Astrocyte (in vitro differentiated cells and primary cell): ENCODE results near the gene HOXB4. TPM values are rescaled to one million over a fixed set of nuclear protein-coding genes. Genes with fewer than 3 reads are reported as not detected.

Experiments used
- DNase-seq: peaks from one replicate; pipeline ENCODE4 v3.0.0-alpha.2; 2010; ENCODE audit warnings: low read depth
- FAIRE-seq: peaks from 2 replicates; lab custom pipeline; 2011; peaks lifted over from hg19 to GRCh38; lab: Jason Lieb, UNC
- H2AFZ ChIP-seq: 2 replicates; pipeline ENCODE4 v1.6.0; 2012; ENCODE audit warnings: low read depth, low read length, inconsistent platforms
- H3K27ac ChIP-seq: 2 replicates; pipeline ENCODE4 v1.5.1; 2011; ENCODE audit warnings: low read depth, low read length, inconsistent platforms
- H3K27me3 ChIP-seq: 2 replicates; pipeline ENCODE4 v1.6.0; 2011; ENCODE audit warnings: low read length, inconsistent platforms; ENCODE audit not compliant: insufficient read depth
- H3K36me3 ChIP-seq: 2 replicates; pipeline ENCODE4 v1.5.1; 2011; ENCODE audit warnings: low read length, inconsistent platforms; ENCODE audit not compliant: insufficient read depth
- H3K4me1 ChIP-seq: 2 replicates; pipeline ENCODE4 v1.5.1; 2011; ENCODE audit warnings: low read length, inconsistent platforms; ENCODE audit not compliant: insufficient read depth
- H3K4me2 ChIP-seq: 2 replicates; pipeline ENCODE4 v1.6.0; 2012; ENCODE audit warnings: low read length, inconsistent platforms
- H3K4me3 ChIP-seq: 2 replicates; pipeline ENCODE4 v1.5.1; 2011; ENCODE audit warnings: low read depth, mild to moderate bottlenecking, low read length, inconsistent platforms; ENCODE audit not compliant: insufficient read depth
- H3K79me2 ChIP-seq: 2 replicates; pipeline ENCODE4 v1.6.0; 2012; ENCODE audit warnings: mild to moderate bottlenecking, low read length, inconsistent platforms; ENCODE audit not compliant: insufficient read depth
- H3K9ac ChIP-seq: 2 replicates; pipeline ENCODE4 v1.6.0; 2012; ENCODE audit warnings: mild to moderate bottlenecking, low read length, inconsistent platforms
- H3K9me3 ChIP-seq: 2 replicates; pipeline ENCODE4 v1.5.1; 2012; ENCODE audit warnings: low read depth, mild to moderate bottlenecking, low read length, inconsistent platforms; ENCODE audit not compliant: insufficient read depth
- H4K20me1 ChIP-seq: 2 replicates; pipeline ENCODE4 v1.6.0; 2012; ENCODE audit warnings: low read length, inconsistent platforms; ENCODE audit not compliant: insufficient read depth
- H3K27ac Mint-ChIP-seq: one replicate; pipeline ENCODE4 v1.8.0; 2021; ENCODE audit warnings: mild to moderate bottlenecking, mixed read lengths; ENCODE audit not compliant: unreplicated experiment
- H3K27me3 Mint-ChIP-seq: one replicate; pipeline ENCODE4 v1.8.0; 2021; ENCODE audit warnings: low read depth, mixed read lengths; ENCODE audit not compliant: unreplicated experiment
- H3K36me3 Mint-ChIP-seq: one replicate; pipeline ENCODE4 v1.8.0; 2021; ENCODE audit warnings: low read depth, mixed read lengths; ENCODE audit not compliant: unreplicated experiment
- H3K4me1 Mint-ChIP-seq: one replicate; pipeline ENCODE4 v1.8.0; 2021; ENCODE audit warnings: low read depth, mixed read lengths; ENCODE audit not compliant: unreplicated experiment
- H3K4me3 Mint-ChIP-seq: one replicate; pipeline ENCODE4 v1.8.0; 2021; ENCODE audit warnings: mild to moderate bottlenecking, moderate library complexity, mixed read lengths; ENCODE audit not compliant: unreplicated experiment
- H3K9me3 Mint-ChIP-seq: one replicate; pipeline ENCODE4 v1.8.0; 2021; ENCODE audit warnings: mild to moderate bottlenecking, mixed read lengths; ENCODE audit not compliant: unreplicated experiment
- CTCF ChIP-seq: IDR thresholded peaks from 2 replicates; pipeline ENCODE4 v1.5.1; 2011; ENCODE audit warnings: low read depth, mild to moderate bottlenecking, inconsistent platforms, low read length, moderate library complexity; ENCODE audit not compliant: insufficient read depth
- EZH2 ChIP-seq: IDR thresholded peaks from 2 replicates; pipeline ENCODE4 v1.6.1; 2012; ENCODE audit warnings: mild to moderate bottlenecking, low read length, inconsistent platforms; ENCODE audit not compliant: insufficient read depth
- total RNA-seq: library from RNA; stranded (reverse); gene quantifications from 2 replicates; pipeline ENCODE4 v1.2.1, GENCODE V29; 2021

Gene HOXB4
- total RNA-seq, 1 donor from 2014 or later, result not detected

- peaks cover 2% of the 10 kb centered on the region for H3K4me1 Mint-ChIP-seq
These were observed 44.7 kb upstream of the HOXB4 start for GRCh38 chr17:48622857-48623256.

GRCh38 chr17:48621410-48622392 is 43.6 kb upstream of the HOXB4 start:
- peaks cover 96% of the 10 kb centered on the region for H3K27me3 ChIP-seq
- no peak overlapping the region for H3K4me3 Mint-ChIP-seq
- H2AFZ ChIP-seq, result no peak overlapping the region
- H3K27ac ChIP-seq, result no peak overlapping the region
- H3K4me1 ChIP-seq, result peaks cover 11% of the 10 kb centered on the region
- peaks cover 4% of the 10 kb centered on the region for H3K36me3 Mint-ChIP-seq
- H3K36me3 ChIP-seq, result no peaks in the 10 kb centered on the region
- H3K4me2 ChIP-seq, result no peak overlapping the region
- peaks cover 21% of the 10 kb centered on the region for H3K9me3 Mint-ChIP-seq
- FAIRE-seq (no peak), DNase-seq (no peak)
- no peak overlapping the region for H3K9ac ChIP-seq
- peaks cover 8% of the 10 kb centered on the region for H3K9me3 ChIP-seq
- no peak overlapping the region for H3K4me3 ChIP-seq
- TF ChIP-seq CTCF (no peak), EZH2 (peak; percentile 79)
- H3K27me3 Mint-ChIP-seq, result peaks cover 85% of the 10 kb centered on the region
- peaks cover 2% of the 10 kb centered on the region for H3K4me1 Mint-ChIP-seq
- H3K79me2 ChIP-seq, result no peaks in the 10 kb centered on the region
- H4K20me1 ChIP-seq, result peaks cover 18% of the 10 kb centered on the region
- H3K27ac Mint-ChIP-seq, result peak overlapping the region; percentile 81

More at GRCh38 chr17:48622857-48623256, 44.7 kb upstream of the HOXB4 start:
- Histone ChIP-seq H3K9me3 (peaks cover 12% of the 10 kb centered on the region), H4K20me1 (peaks cover 10% of the 10 kb centered on the region), H2AFZ (no peak overlapping the region), H3K36me3 (no peaks in the 10 kb centered on the region), H3K9ac (no peak overlapping the region), H3K27me3 (peaks cover 96% of the 10 kb centered on the region), H3K27ac (no peak overlapping the region), H3K4me2 (no peak overlapping the region), H3K4me3 (no peak overlapping the region), H3K79me2 (no peaks in the 10 kb centered on the region), H3K4me1 (peaks cover 11% of the 10 kb centered on the region)
- FAIRE-seq, result no peak
- no peak overlapping the region for H3K27ac Mint-ChIP-seq
- peaks cover 85% of the 10 kb centered on the region for H3K27me3 Mint-ChIP-seq
- TF ChIP-seq EZH2 (peak; percentile 30), CTCF (no peak)
- H3K36me3 Mint-ChIP-seq, result peaks cover 4% of the 10 kb centered on the region
- DNase-seq, result no peak
- H3K9me3 Mint-ChIP-seq, result peaks cover 24% of the 10 kb centered on the region
- no peak overlapping the region for H3K4me3 Mint-ChIP-seq
